ENCODE data around the gene CADPS.

Gene CADPS

DNA sequence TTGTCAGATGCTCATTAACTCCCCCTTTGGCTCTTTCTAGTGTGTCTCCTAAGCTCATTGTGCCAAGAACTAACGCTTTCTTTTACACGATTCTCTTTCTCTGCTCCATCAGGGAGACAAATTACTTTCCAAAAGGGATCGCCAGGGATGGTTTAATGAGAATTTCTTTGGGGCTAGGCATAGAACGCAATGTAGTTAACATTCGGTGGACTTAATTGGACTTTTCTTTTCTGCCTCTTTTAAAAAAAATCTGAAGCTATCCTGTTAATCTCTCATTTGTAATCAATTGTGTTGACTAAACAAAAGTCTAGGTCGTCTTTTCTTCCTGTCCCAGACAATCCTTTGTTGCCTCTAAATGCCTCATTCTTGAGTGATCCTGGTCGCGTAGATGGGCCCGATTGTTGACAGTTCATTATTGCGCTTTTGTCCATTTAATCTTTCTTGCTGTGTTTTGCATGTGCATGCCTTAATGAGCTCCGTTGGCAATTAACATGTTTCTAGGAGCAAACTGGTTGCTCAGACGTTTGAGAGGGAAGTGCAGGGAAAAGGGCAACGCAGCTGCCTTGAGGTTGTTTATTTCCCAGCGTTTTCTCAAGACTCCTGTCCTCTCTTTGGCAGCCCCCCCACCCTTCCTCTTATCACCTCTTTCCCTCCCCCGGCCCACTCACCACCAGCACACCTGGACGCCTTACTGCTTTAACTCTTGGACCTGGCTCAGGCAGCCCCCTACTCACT lies 509.7 kb downstream of the CADPS start:
- Histone ChIP-seq H3K27me3 (ENCODE audit: insufficient read depth, low read depth) (no peaks in the 10 kb centered on the region), H3K27ac (no peak overlapping the region), H3K9ac (no peak overlapping the region), H3K36me3 (ENCODE audit: insufficient read depth) (no peaks in the 10 kb centered on the region), H3K4me3 (IDR thresholded peaks at IDR 0.05; ENCODE audit: insufficient read depth, low read depth, low read length) (no peak overlapping the region), H4K20me1 (ENCODE audit: insufficient read depth) (no peaks in the 10 kb centered on the region), H3K79me2 (ENCODE audit: insufficient read depth, low read depth) (no peaks in the 10 kb centered on the region), H3K4me1 (ENCODE audit: low read depth, poor library complexity, severe bottlenecking) (no peaks in the 10 kb centered on the region), H3K4me2 (no peak overlapping the region), H2AFZ (ENCODE audit: low read depth) (no peak overlapping the region)
- no peak for TF ChIP-seq CTCF (conservative IDR thresholded peaks at IDR 0.05; ENCODE audit: low read depth, low read length)

GRCh38 chr3:62364191-62364590 lies 511.0 kb downstream of the CADPS start:
- Histone ChIP-seq H3K4me2 (no peak overlapping the region), H3K4me3 (IDR thresholded peaks at IDR 0.05; ENCODE audit: insufficient read depth, low read depth, low read length) (no peak overlapping the region), H2AFZ (ENCODE audit: low read depth) (no peak overlapping the region), H3K9ac (no peak overlapping the region), H3K27me3 (ENCODE audit: insufficient read depth, low read depth) (no peaks in the 10 kb centered on the region), H4K20me1 (ENCODE audit: insufficient read depth) (no peaks in the 10 kb centered on the region), H3K27ac (no peak overlapping the region), H3K4me1 (ENCODE audit: low read depth, poor library complexity, severe bottlenecking) (no peaks in the 10 kb centered on the region), H3K36me3 (ENCODE audit: insufficient read depth) (no peaks in the 10 kb centered on the region), H3K79me2 (ENCODE audit: insufficient read depth, low read depth) (no peaks in the 10 kb centered on the region)
- TF ChIP-seq CTCF (conservative IDR thresholded peaks at IDR 0.05; ENCODE audit: low read depth, low read length): no peak

DNA sequence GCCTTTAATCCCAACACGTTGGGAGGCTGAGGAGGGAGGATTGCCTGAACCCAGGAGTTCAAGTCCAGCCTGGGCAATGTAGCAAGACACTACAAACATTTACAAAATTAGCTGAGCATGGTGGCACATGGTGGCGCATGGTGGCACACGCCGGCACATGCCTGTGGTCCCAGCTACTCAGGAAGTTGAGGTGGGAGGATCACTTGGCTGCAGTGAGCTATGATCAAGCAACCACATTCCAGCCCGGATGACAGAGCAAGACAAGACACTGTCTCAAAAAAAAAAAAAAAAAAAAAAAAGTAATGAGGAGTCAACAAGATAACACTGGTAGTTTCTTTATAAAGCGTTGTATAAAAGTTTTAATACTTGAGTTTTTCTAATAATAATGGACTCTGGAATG lies 511.9 kb downstream of the CADPS start:
- Histone ChIP-seq H4K20me1 (ENCODE audit: insufficient read depth) (no peaks in the 10 kb centered on the region), H2AFZ (ENCODE audit: low read depth) (no peak overlapping the region), H3K4me1 (ENCODE audit: low read depth, poor library complexity, severe bottlenecking) (no peaks in the 10 kb centered on the region), H3K4me3 (IDR thresholded peaks at IDR 0.05; ENCODE audit: insufficient read depth, low read depth, low read length) (no peak overlapping the region), H3K9ac (no peak overlapping the region), H3K79me2 (ENCODE audit: insufficient read depth, low read depth) (no peaks in the 10 kb centered on the region), H3K4me2 (no peak overlapping the region), H3K27me3 (ENCODE audit: insufficient read depth, low read depth) (no peaks in the 10 kb centered on the region), H3K27ac (no peak overlapping the region), H3K36me3 (ENCODE audit: insufficient read depth) (no peaks in the 10 kb centered on the region)
- no peak for TF ChIP-seq CTCF (conservative IDR thresholded peaks at IDR 0.05; ENCODE audit: low read depth, low read length)

GRCh38 chr3:62361824-62362223 lies 513.4 kb downstream of the CADPS start:
- Histone ChIP-seq H3K9ac (no peak overlapping the region), H3K79me2 (ENCODE audit: insufficient read depth, low read depth) (no peaks in the 10 kb centered on the region), H3K4me2 (no peak overlapping the region), H3K27me3 (ENCODE audit: insufficient read depth, low read depth) (no peaks in the 10 kb centered on the region), H3K4me3 (IDR thresholded peaks at IDR 0.05; ENCODE audit: insufficient read depth, low read depth, low read length) (no peak overlapping the region), H3K27ac (no peak overlapping the region), H3K36me3 (ENCODE audit: insufficient read depth) (no peaks in the 10 kb centered on the region), H3K4me1 (ENCODE audit: low read depth, poor library complexity, severe bottlenecking) (no peaks in the 10 kb centered on the region), H2AFZ (ENCODE audit: low read depth) (no peak overlapping the region), H4K20me1 (ENCODE audit: insufficient read depth) (no peaks in the 10 kb centered on the region)
- TF ChIP-seq CTCF (conservative IDR thresholded peaks at IDR 0.05; ENCODE audit: low read depth, low read length): no peak

Data from KMS-11 (cell line).